Neural cell (in vitro differentiated cells): Measurements from ENCODE around the gene TDRD12. TPM values are rescaled to one million over a fixed set of nuclear protein-coding genes. Genes with fewer than 3 reads are reported as not detected.

Experiments used
- H2AFZ ChIP-seq: fragments of 200-600, 300-800 bp; sonication (generic), shearing (Covaris generic); 2 replicates; pipeline ENCODE4 v1.6.0; 2014; ENCODE audit warnings: low read depth, mild to moderate bottlenecking, antibody characterized with exemption, low read length, moderate library complexity
- H3F3A ChIP-seq: fragments of 200-600 bp; shearing (Covaris generic); 2 replicates; pipeline ENCODE4 v1.6.1; 2016; ENCODE audit warnings: mild to moderate bottlenecking, moderate library complexity, mixed read lengths, antibody characterized with exemption, low read length; ENCODE audit not compliant: insufficient read depth, poor library complexity, severe bottlenecking
- H3K27ac ChIP-seq: fragments of 200-600, 300-800 bp; sonication (generic), shearing (Covaris generic); 2 replicates; pipeline ENCODE4 v1.5.1; 2014; ENCODE audit warnings: mild to moderate bottlenecking, low read length, moderate library complexity
- H3K27me3 ChIP-seq: fragments of 300-800, 200-600 bp; sonication (generic), shearing (Covaris generic); 2 replicates; pipeline ENCODE4 v1.6.0; 2014; ENCODE audit warnings: mild to moderate bottlenecking, low read depth, low read length, moderate library complexity; ENCODE audit not compliant: insufficient read depth
- H3K36me3 ChIP-seq: fragments of 300-800, 200-600 bp; sonication (generic), shearing (Covaris generic); 2 replicates; pipeline ENCODE4 v1.5.1; 2014; ENCODE audit warnings: mild to moderate bottlenecking, antibody characterized with exemption, low read length, moderate library complexity; ENCODE audit not compliant: insufficient read depth
- H3K4me2 ChIP-seq: fragments of 300-800, 200-600 bp; sonication (generic), shearing (Covaris generic); 2 replicates; pipeline ENCODE4 v1.6.0; 2014; ENCODE audit warnings: mild to moderate bottlenecking, low read length
- H3K4me3 ChIP-seq: fragments of 300-800, 200-600 bp; sonication (generic), shearing (Covaris generic); 2 replicates; pipeline ENCODE4 v1.5.1; 2014; ENCODE audit warnings: mild to moderate bottlenecking, low read length, moderate library complexity
- H3K79me2 ChIP-seq: fragments of 200-600 bp; shearing (Covaris generic); replicated peaks from 2 replicates; pipeline ENCODE4 v1.6.0; 2014; ENCODE audit warnings: mild to moderate bottlenecking, low read length, moderate library complexity; ENCODE audit not compliant: insufficient read depth
- H3K9ac ChIP-seq: fragments of 300-800, 200-600 bp; sonication (generic), shearing (Covaris generic); 2 replicates; pipeline ENCODE4 v1.6.1; 2016; ENCODE audit warnings: mild to moderate bottlenecking, low read length, mixed read lengths
- H3K9me2 ChIP-seq: fragments of 200-600 bp; shearing (Covaris generic); 2 replicates; pipeline ENCODE4 v1.6.1; 2016; ENCODE audit warnings: mild to moderate bottlenecking, low read length, mixed read lengths; ENCODE audit not compliant: insufficient read depth
- H3K9me3 ChIP-seq: fragments of 200-600, 300-800 bp; sonication (generic), shearing (Covaris generic); 2 replicates; pipeline ENCODE4 v1.6.1; 2016; ENCODE audit warnings: mild to moderate bottlenecking, mixed run types, low read length, moderate library complexity, mixed read lengths
- H4K20me1 ChIP-seq: fragments of 200-600 bp; shearing (Covaris generic); 2 replicates; pipeline ENCODE4 v1.6.1; 2016; ENCODE audit warnings: mild to moderate bottlenecking, mixed run types; ENCODE audit not compliant: insufficient read depth
- EP300 ChIP-seq: fragments of 450-650 bp; conservative IDR thresholded peaks from 2 replicates; pipeline ENCODE4 v1.6.1; 2014; ENCODE audit warnings: antibody characterized with exemption, mild to moderate bottlenecking, moderate library complexity; ENCODE audit not compliant: poor library complexity, severe bottlenecking
- EZH2 ChIP-seq: fragments of 200-600, 300-800 bp; shearing (Covaris generic), sonication (generic); IDR thresholded peaks from 2 replicates; pipeline ENCODE4 v1.6.1; 2014; ENCODE audit warnings: antibody characterized with exemption, low read length, borderline replicate concordance, mild to moderate bottlenecking; ENCODE audit not compliant: insufficient read depth, poor library complexity, severe bottlenecking
- MXI1 ChIP-seq: fragments of 450-650 bp; conservative IDR thresholded peaks from 2 replicates; pipeline ENCODE4 v1.6.1; 2014; ENCODE audit warnings: antibody characterized with exemption, mild to moderate bottlenecking; ENCODE audit not compliant: poor library complexity, severe bottlenecking
- POLR2AphosphoS5 ChIP-seq: IDR thresholded peaks from 2 replicates; pipeline ENCODE4 v1.6.1; 2012
- RAD21 ChIP-seq: fragments of 450-650 bp; conservative IDR thresholded peaks from 2 replicates; pipeline ENCODE4 v1.6.1; 2014; ENCODE audit warnings: antibody characterized with exemption, mild to moderate bottlenecking, moderate library complexity
- REST ChIP-seq: IDR thresholded peaks from 2 replicates; pipeline ENCODE4 v1.6.1; 2012; ENCODE audit warnings: borderline replicate concordance
- SMC3 ChIP-seq: fragments of 450-650 bp; conservative IDR thresholded peaks from 2 replicates; pipeline ENCODE4 v1.6.1; 2014; ENCODE audit warnings: antibody characterized with exemption, mild to moderate bottlenecking, moderate library complexity; ENCODE audit not compliant: poor library complexity
- TAF1 ChIP-seq: IDR thresholded peaks from 2 replicates; pipeline ENCODE4 v1.6.1; 2012; ENCODE audit warnings: low read depth
- polyA plus RNA-seq: library from polyadenylated mRNA; depleted of rRNA; stranded (reverse); fragments of >200 nt; gene quantifications from 2 replicates; pipeline ENCODE4 v1.2.3, GENCODE V29; 2014
- TF ChIP-seq, protein P1 (sequence below): fragments of 450-650 bp; IDR thresholded peaks from 2 replicates; pipeline ENCODE4 v1.5.1; 2014; ENCODE audit warnings: antibody characterized with exemption, mild to moderate bottlenecking, moderate library complexity; ENCODE audit not compliant: poor library complexity, severe bottlenecking

TDRD12 gene
- polyA plus RNA-seq, 1 donor from 2014 or later = 9.2 TPM

DNA sequence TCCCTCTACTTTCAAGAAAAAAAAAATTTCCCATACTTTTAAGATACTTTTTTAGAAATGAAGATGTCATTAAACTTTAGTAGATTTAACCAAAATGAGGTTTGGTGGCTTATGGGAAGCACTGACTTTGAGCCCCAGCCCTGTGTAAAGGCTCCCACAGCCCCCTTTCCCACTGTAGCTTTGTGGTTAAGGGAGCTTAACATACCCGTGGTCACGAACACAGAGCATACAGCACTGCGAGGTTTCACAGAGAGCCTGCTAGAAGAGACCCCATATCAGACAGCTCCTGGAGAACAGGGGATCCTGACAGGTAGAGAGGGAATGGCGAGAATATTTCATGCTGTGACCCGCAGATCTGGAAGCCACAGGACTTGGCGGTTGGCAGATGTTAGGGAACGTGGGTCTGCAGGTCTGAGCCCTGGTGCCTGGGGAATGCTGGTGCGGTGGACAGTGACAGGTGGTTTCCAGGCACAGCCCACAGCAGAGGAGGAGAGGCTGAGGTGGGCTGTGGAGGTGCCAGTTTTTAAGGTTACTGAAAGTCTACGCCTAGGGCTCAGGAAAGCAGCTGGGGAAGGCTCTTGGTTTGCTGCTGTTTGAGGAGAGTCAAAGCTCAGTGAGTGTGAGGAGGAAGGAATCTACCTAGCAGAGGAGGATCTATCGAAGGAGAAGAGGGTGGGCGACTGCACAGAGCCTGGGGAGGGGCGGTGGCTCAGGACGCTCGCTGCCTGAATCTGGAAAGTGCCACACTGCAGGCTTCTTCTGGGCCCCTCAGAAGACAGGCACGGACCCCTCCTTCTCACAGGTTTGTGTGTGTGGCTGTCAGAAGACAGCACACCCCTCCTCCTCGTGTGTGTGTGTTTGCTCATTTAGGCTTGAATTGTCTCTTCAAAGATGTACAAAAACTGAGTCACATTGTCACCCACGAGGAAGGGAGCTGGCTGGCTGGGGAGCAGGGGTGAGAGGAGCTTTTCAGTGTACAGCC lies 100.1 kb downstream of the TDRD12 start:
- TF ChIP-seq POLR2AphosphoS5 (no peak), EP300 (no peak), MXI1 (no peak)
- no peaks in the 10 kb centered on the region for H3K27me3 ChIP-seq
- H4K20me1 ChIP-seq = no peaks in the 10 kb centered on the region
- no peaks in the 10 kb centered on the region for H3K9me3 ChIP-seq
- no peak overlapping the region for H2AFZ ChIP-seq
- no peaks in the 10 kb centered on the region for H3K9me2 ChIP-seq
- no peaks in the 10 kb centered on the region for H3F3A ChIP-seq
- H3K4me2 ChIP-seq = no peak overlapping the region
- no peak overlapping the region for H3K4me3 ChIP-seq
- H3K36me3 ChIP-seq = no peaks in the 10 kb centered on the region
- no peak overlapping the region for H3K9ac ChIP-seq
- H3K79me2 ChIP-seq = no peaks in the 10 kb centered on the region
- no peak overlapping the region for H3K27ac ChIP-seq

- Histone ChIP-seq H3K9me3 (no peaks in the 10 kb centered on the region), H4K20me1 (no peaks in the 10 kb centered on the region), H3K4me2 (no peak overlapping the region), H3K36me3 (no peaks in the 10 kb centered on the region), H3K27me3 (no peaks in the 10 kb centered on the region), H2AFZ (no peak overlapping the region), H3K4me3 (no peak overlapping the region), H3K79me2 (no peaks in the 10 kb centered on the region), H3F3A (no peaks in the 10 kb centered on the region), H3K9ac (no peak overlapping the region), H3K9me2 (no peaks in the 10 kb centered on the region), H3K27ac (no peak overlapping the region)
- TF ChIP-seq TAF1 (no peak), POLR2AphosphoS5 (no peak), SMC3 (no peak), EZH2 (no peak), RAD21 (no peak), EP300 (no peak), MXI1 (no peak), REST (no peak)
- TF ChIP-seq, protein P1, sequence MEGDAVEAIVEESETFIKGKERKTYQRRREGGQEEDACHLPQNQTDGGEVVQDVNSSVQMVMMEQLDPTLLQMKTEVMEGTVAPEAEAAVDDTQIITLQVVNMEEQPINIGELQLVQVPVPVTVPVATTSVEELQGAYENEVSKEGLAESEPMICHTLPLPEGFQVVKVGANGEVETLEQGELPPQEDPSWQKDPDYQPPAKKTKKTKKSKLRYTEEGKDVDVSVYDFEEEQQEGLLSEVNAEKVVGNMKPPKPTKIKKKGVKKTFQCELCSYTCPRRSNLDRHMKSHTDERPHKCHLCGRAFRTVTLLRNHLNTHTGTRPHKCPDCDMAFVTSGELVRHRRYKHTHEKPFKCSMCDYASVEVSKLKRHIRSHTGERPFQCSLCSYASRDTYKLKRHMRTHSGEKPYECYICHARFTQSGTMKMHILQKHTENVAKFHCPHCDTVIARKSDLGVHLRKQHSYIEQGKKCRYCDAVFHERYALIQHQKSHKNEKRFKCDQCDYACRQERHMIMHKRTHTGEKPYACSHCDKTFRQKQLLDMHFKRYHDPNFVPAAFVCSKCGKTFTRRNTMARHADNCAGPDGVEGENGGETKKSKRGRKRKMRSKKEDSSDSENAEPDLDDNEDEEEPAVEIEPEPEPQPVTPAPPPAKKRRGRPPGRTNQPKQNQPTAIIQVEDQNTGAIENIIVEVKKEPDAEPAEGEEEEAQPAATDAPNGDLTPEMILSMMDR = no peak
Observed at GRCh38 chr19:32822916-32823746, 103.6 kb downstream of the TDRD12 start.
